SU-DHL-6 (cell line): ENCODE measurements around the gene LARP1B.

Source experiments
- CTCF ChIP-seq: fragments of 200-600 bp; sonication (generic); IDR thresholded peaks from one replicate; pipeline ENCODE4 v1.5.1; 2017; ENCODE audit warnings: antibody characterized with exemption, mild to moderate bottlenecking, low read length, moderate library complexity; ENCODE audit not compliant: insufficient read depth, poor library complexity, severe bottlenecking
- EZH2phosphoT487 ChIP-seq: fragments of 200-600 bp; sonication (generic), shearing (Covaris generic); conservative IDR thresholded peaks from 2 replicates; pipeline ENCODE4 v1.6.1; 2018; ENCODE audit warnings: mild to moderate bottlenecking, antibody characterized with exemption, low read length, moderate library complexity, mixed read lengths

GRCh38 chr4:128061566-128062536, 739 bp downstream of the LARP1B start:
- TF ChIP-seq CTCF (no peak), EZH2phosphoT487 (no peak)
